ENCODE measurements around the gene OAF.

GRCh38 chr11:120170741-120171261, 40.0 kb upstream of the OAF start:
- TF ChIP-seq POLR2AphosphoS5 (IDR thresholded peaks at IDR 0.05; ENCODE audit: low read depth) (no peak), CTCF (conservative IDR thresholded peaks at IDR 0.05; ENCODE audit: low read depth in 2 of 2) (no peak), EZH2 (IDR thresholded peaks at IDR 0.05; ENCODE audit: low read depth, unreplicated experiment) (no peak), EZH2phosphoT487 (IDR thresholded peaks at IDR 0.05; ENCODE audit: unreplicated experiment) (no peak), NANOG (IDR thresholded peaks at IDR 0.05; ENCODE audit: borderline replicate concordance) (no peak), CREB1 (CRISPR knock-in tag; IDR thresholded peaks at IDR 0.05; ENCODE audit: low read depth) (no peak), JUNB (IDR thresholded peaks at IDR 0.05; ENCODE audit: unreplicated experiment) (no peak), REST (IDR thresholded peaks at IDR 0.05; ENCODE audit: unreplicated experiment) (no peak), ZNF114 (CRISPR knock-in tag; IDR thresholded peaks at IDR 0.05) (no peak), ETS1 (IDR thresholded peaks at IDR 0.05) (no peak)

All from GM23338 (cell line).